Neural cell (in vitro differentiated cells): ENCODE data around the gene SLC25A36.

Experiments
- EZH2 ChIP-seq: fragments of 200-600, 300-800 bp; shearing (Covaris generic), sonication (generic); IDR thresholded peaks from 2 replicates; pipeline ENCODE4 v1.6.1; 2014; ENCODE audit warnings: antibody characterized with exemption, low read length, borderline replicate concordance, mild to moderate bottlenecking; ENCODE audit not compliant: insufficient read depth, poor library complexity, severe bottlenecking
- RAD21 ChIP-seq: fragments of 450-650 bp; conservative IDR thresholded peaks from 2 replicates; pipeline ENCODE4 v1.6.1; 2014; ENCODE audit warnings: antibody characterized with exemption, mild to moderate bottlenecking, moderate library complexity
- SMC3 ChIP-seq: fragments of 450-650 bp; conservative IDR thresholded peaks from 2 replicates; pipeline ENCODE4 v1.6.1; 2014; ENCODE audit warnings: antibody characterized with exemption, mild to moderate bottlenecking, moderate library complexity; ENCODE audit not compliant: poor library complexity
- TF ChIP-seq, protein P1 (sequence below): fragments of 450-650 bp; IDR thresholded peaks from 2 replicates; pipeline ENCODE4 v1.5.1; 2014; ENCODE audit warnings: antibody characterized with exemption, mild to moderate bottlenecking, moderate library complexity; ENCODE audit not compliant: poor library complexity, severe bottlenecking

DNA sequence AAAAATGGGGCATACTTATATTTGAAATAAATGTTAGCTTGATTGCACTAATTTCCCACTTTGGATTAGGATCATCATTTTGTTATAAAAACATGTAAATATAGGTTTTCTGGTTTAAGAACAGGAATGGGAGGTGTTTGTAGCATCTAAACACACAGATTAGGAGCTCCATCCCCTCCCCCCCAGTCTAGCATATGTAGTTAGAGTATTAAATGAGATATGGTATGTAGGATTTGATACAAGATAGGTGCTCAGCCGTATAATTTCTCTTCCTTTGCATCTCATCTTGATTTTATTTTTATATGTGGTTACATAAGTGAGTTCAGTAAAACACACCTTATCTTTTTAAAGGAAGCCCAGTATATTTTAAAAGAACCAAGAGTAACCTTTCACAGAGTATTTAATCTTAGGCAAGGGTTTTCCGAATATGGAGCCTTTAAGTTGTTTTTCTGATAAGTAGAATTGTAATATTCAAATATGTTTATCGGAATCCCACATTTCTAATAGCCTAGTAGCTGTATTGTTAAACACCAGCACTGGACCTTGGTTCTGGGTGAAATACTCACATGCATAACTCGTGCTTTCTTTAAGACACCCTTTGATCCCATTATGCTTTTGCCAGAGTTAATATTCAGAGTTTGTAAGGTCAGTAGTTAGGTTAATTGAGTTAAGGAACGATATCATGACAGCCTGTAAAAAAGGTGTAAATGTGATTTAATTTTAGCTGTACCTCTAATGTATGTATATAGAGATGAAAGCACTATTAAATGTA lies 2.3 kb downstream of the SLC25A36 start:
- TF ChIP-seq EZH2 = no peak
- TF ChIP-seq, protein P1, sequence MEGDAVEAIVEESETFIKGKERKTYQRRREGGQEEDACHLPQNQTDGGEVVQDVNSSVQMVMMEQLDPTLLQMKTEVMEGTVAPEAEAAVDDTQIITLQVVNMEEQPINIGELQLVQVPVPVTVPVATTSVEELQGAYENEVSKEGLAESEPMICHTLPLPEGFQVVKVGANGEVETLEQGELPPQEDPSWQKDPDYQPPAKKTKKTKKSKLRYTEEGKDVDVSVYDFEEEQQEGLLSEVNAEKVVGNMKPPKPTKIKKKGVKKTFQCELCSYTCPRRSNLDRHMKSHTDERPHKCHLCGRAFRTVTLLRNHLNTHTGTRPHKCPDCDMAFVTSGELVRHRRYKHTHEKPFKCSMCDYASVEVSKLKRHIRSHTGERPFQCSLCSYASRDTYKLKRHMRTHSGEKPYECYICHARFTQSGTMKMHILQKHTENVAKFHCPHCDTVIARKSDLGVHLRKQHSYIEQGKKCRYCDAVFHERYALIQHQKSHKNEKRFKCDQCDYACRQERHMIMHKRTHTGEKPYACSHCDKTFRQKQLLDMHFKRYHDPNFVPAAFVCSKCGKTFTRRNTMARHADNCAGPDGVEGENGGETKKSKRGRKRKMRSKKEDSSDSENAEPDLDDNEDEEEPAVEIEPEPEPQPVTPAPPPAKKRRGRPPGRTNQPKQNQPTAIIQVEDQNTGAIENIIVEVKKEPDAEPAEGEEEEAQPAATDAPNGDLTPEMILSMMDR = no peak
- TF ChIP-seq RAD21 = no peak
- TF ChIP-seq SMC3 = no peak
